ENCODE results near the gene PBX1. TPM values are rescaled to one million over a fixed set of nuclear protein-coding genes. Genes with fewer than 3 reads are reported as not detected.

Gene PBX1
- total and polyA plus RNA-seq, 2 experiments from 2014 or later = 9.7 to 38.8 TPM

GRCh38 chr1:164647211-164647610, 88.2 kb downstream of the PBX1 start:
- no peak overlapping the region for H3K9ac ChIP-seq
- no peak overlapping the region for H3K27ac ChIP-seq
- H3K27me3 ChIP-seq (replicated peaks; ENCODE audit: insufficient read depth) = no peaks in the 10 kb centered on the region
- no peaks in the 10 kb centered on the region for H4K20me1 ChIP-seq (ENCODE audit: insufficient read depth)
- no peaks in the 10 kb centered on the region for H3K9me3 ChIP-seq (ENCODE audit: low read depth)
- no peak overlapping the region for H2AFZ ChIP-seq
- TF ChIP-seq EZH2phosphoT487 (IDR thresholded peaks at IDR 0.05; ENCODE audit: insufficient read depth, low read depth) (no peak), EZH2 (IDR thresholded peaks at IDR 0.05; ENCODE audit: insufficient read depth, poor library complexity, severe bottlenecking) (no peak)
- peaks cover 79% of the 10 kb centered on the region for H3K79me2 ChIP-seq (ENCODE audit: insufficient read depth)
- DNase-seq = no peak
- H3K36me3 ChIP-seq (ENCODE audit: low read depth) = no peaks in the 10 kb centered on the region
- in situ Hi-C loops (cut with MboI) = no loop called here
- no peak overlapping the region for H3K4me2 ChIP-seq (ENCODE audit: unreplicated experiment)
- H3F3A ChIP-seq (ENCODE audit: insufficient read depth) = peaks cover 18% of the 10 kb centered on the region
- WGBS, 2 experiments (ENCODE audit: low coverage in 1 of 2, low lambda C conversion rate in 2 of 2, missing lambda C conversion rate in 2 of 2) = 75 to 76% methylated on average over 6 of the region's 6 CpGs
- no peak overlapping the region for H3K4me3 ChIP-seq
- H3K9me2 ChIP-seq (ENCODE audit: insufficient read depth) = no peaks in the 10 kb centered on the region
- H3K4me1 ChIP-seq (ENCODE audit: insufficient read depth) = peaks cover 34% of the 10 kb centered on the region

GRCh38 chr1:164648636-164649035, 89.7 kb downstream of the PBX1 start:
- H2AFZ ChIP-seq = no peak overlapping the region
- H3K79me2 ChIP-seq (ENCODE audit: insufficient read depth) = peaks cover 79% of the 10 kb centered on the region
- peaks cover 18% of the 10 kb centered on the region for H3F3A ChIP-seq (ENCODE audit: insufficient read depth)
- no peak overlapping the region for H3K9ac ChIP-seq
- 94 to 95% methylated on average over 2 of the region's 2 CpGs for WGBS, 2 experiments (ENCODE audit: low coverage in 1 of 2, low lambda C conversion rate in 2 of 2, missing lambda C conversion rate in 2 of 2)
- H3K4me2 ChIP-seq (ENCODE audit: unreplicated experiment) = no peak overlapping the region
- no peak for DNase-seq
- in situ Hi-C loops (cut with MboI) = no loop called here
- no peaks in the 10 kb centered on the region for H3K27me3 ChIP-seq (replicated peaks; ENCODE audit: insufficient read depth)
- no peaks in the 10 kb centered on the region for H3K9me3 ChIP-seq (ENCODE audit: low read depth)
- H3K9me2 ChIP-seq (ENCODE audit: insufficient read depth) = no peaks in the 10 kb centered on the region
- H3K36me3 ChIP-seq (ENCODE audit: low read depth) = no peaks in the 10 kb centered on the region
- H3K27ac ChIP-seq = no peak overlapping the region
- TF ChIP-seq EZH2 (IDR thresholded peaks at IDR 0.05; ENCODE audit: insufficient read depth, poor library complexity, severe bottlenecking) (no peak), EZH2phosphoT487 (IDR thresholded peaks at IDR 0.05; ENCODE audit: insufficient read depth, low read depth) (no peak)
- H3K4me3 ChIP-seq = no peak overlapping the region
- no peaks in the 10 kb centered on the region for H4K20me1 ChIP-seq (ENCODE audit: insufficient read depth)
- H3K4me1 ChIP-seq (ENCODE audit: insufficient read depth) = peaks cover 36% of the 10 kb centered on the region

- DNase-seq = no peak
- TF ChIP-seq EZH2 (IDR thresholded peaks at IDR 0.05; ENCODE audit: insufficient read depth, poor library complexity, severe bottlenecking) = no peak
- TF ChIP-seq EZH2phosphoT487 (IDR thresholded peaks at IDR 0.05; ENCODE audit: insufficient read depth, low read depth) = no peak
- 87 to 88% methylated on average over 4 of the region's 4 CpGs for WGBS, 2 experiments (ENCODE audit: low coverage in 1 of 2, low lambda C conversion rate in 2 of 2, missing lambda C conversion rate in 2 of 2)
- H3K4me2 ChIP-seq (ENCODE audit: unreplicated experiment) = no peak overlapping the region
- no peak overlapping the region for H3K4me3 ChIP-seq
- H3K4me1 ChIP-seq (ENCODE audit: insufficient read depth) = peaks cover 34% of the 10 kb centered on the region
- H3F3A ChIP-seq (ENCODE audit: insufficient read depth) = peaks cover 18% of the 10 kb centered on the region
- no peak overlapping the region for H2AFZ ChIP-seq
- H4K20me1 ChIP-seq (ENCODE audit: insufficient read depth) = no peaks in the 10 kb centered on the region
- H3K9me2 ChIP-seq (ENCODE audit: insufficient read depth) = no peaks in the 10 kb centered on the region
- in situ Hi-C loops (cut with MboI) = no loop called here
- H3K79me2 ChIP-seq (ENCODE audit: insufficient read depth) = peaks cover 79% of the 10 kb centered on the region
- H3K9me3 ChIP-seq (ENCODE audit: low read depth) = no peaks in the 10 kb centered on the region
- no peaks in the 10 kb centered on the region for H3K36me3 ChIP-seq (ENCODE audit: low read depth)
- no peaks in the 10 kb centered on the region for H3K27me3 ChIP-seq (replicated peaks; ENCODE audit: insufficient read depth)
- H3K9ac ChIP-seq = no peak overlapping the region
- no peak overlapping the region for H3K27ac ChIP-seq
These were observed 90.2 kb downstream of the PBX1 start for GRCh38 chr1:164649146-164649545.

GRCh38 chr1:164650531-164650930, 91.5 kb downstream of the PBX1 start:
- H3K9ac ChIP-seq = no peak overlapping the region
- H3K4me3 ChIP-seq = no peak overlapping the region
- no peaks in the 10 kb centered on the region for H3K27me3 ChIP-seq (replicated peaks; ENCODE audit: insufficient read depth)
- H3K4me1 ChIP-seq (ENCODE audit: insufficient read depth) = peaks cover 20% of the 10 kb centered on the region
- H3K79me2 ChIP-seq (ENCODE audit: insufficient read depth) = peaks cover 82% of the 10 kb centered on the region
- no peak for DNase-seq
- TF ChIP-seq EZH2 (IDR thresholded peaks at IDR 0.05; ENCODE audit: insufficient read depth, poor library complexity, severe bottlenecking) = no peak
- H3K9me3 ChIP-seq (ENCODE audit: low read depth) = no peaks in the 10 kb centered on the region
- no peaks in the 10 kb centered on the region for H4K20me1 ChIP-seq (ENCODE audit: insufficient read depth)
- peaks cover 4% of the 10 kb centered on the region; the same call in 1 of the 2 replicates for H3F3A ChIP-seq (ENCODE audit: insufficient read depth)
- 0 out of 2 replicates have a peak, but pooled peaks cover 2% of the 10 kb centered on the region for H3K9me2 ChIP-seq (ENCODE audit: insufficient read depth)
- in situ Hi-C loops (cut with MboI) = no loop called here
- 90 to 95% methylated on average over 2 of the region's 2 CpGs for WGBS, 2 experiments (ENCODE audit: low coverage in 1 of 2, low lambda C conversion rate in 2 of 2, missing lambda C conversion rate in 2 of 2)
- no peaks in the 10 kb centered on the region for H3K36me3 ChIP-seq (ENCODE audit: low read depth)
- no peak overlapping the region for H3K4me2 ChIP-seq (ENCODE audit: unreplicated experiment)
- no peak overlapping the region for H3K27ac ChIP-seq
- H2AFZ ChIP-seq = no peak overlapping the region
